HCT116 (cell line): ENCODE data around the gene FLACC1. TPM values are rescaled to one million over a fixed set of nuclear protein-coding genes. Genes with fewer than 3 reads are reported as not detected.
"Not testable (repeated sequence)": the region's sequence is repeated elsewhere in the genome, so short reads cannot be mapped to it uniquely, and the experiment has no call there.

ENCODE experiments used
- ATAC-seq: fragments of 200-7000 bp; cut with Tn5 transposase; 2 replicates; pipeline ENCODE4 v1.9.1; 2020; ENCODE audit warnings: mild to moderate bottlenecking, moderate library complexity
- BruUV-seq: library from RNA; stranded (reverse); fragments of 400-500 nt; replicated peaks from 2 replicates; lab custom pipeline; 2021; lab: Mats Ljungman, UMichigan
- CTCF ChIA-PET: fragments of 300-600 bp; sonication (Branson Sonifier 250); formaldehyde crosslinking; loops from one replicate; lab custom pipeline; 2021; ENCODE audit warnings: antibody characterized with exemption; lab: Charles Lee
- POLR2A ChIA-PET: fragments of 300-600, 350-600 bp; sonication (Branson Sonifier 250); formaldehyde crosslinking; loops from one replicate; lab custom pipeline; 2021; ENCODE audit warnings: antibody characterized with exemption; lab: Charles Lee
- RAD21 ChIA-PET, 2 experiments: fragments of 300-600 bp; sonication (Branson Sonifier 250); formaldehyde crosslinking; loops; one replicate each; lab custom pipeline; 2023; ENCODE audit warnings: low total read pairs in 2 of 2; ENCODE audit not compliant: uncharacterized antibody in 2 of 2, unreplicated experiment in 2 of 2, low non-redundant PET in 1 of 2; lab: Charles Lee
- DNase-seq: peaks from one replicate; pipeline ENCODE4 v3.0.0-alpha.2; 2010; ENCODE audit warnings: low read depth, low spot score
- H2AFZ ChIP-seq: fragments of 200-600 bp; shearing (Covaris generic), sonication (generic); 2 replicates; pipeline ENCODE4 v1.6.1; 2017; ENCODE audit warnings: low read depth, mixed run types, mixed read lengths, antibody characterized with exemption, low read length; ENCODE audit not compliant: poor library complexity, severe bottlenecking
- H3K27ac ChIP-seq: 2 replicates; pipeline ENCODE4 v1.5.1; 2012; ENCODE audit warnings: low read depth, low read length
- H3K27me3 ChIP-seq: fragments of 200-600 bp; sonication (generic); 2 replicates; pipeline ENCODE4 v1.6.1; 2016; ENCODE audit warnings: mixed run types, low read length, mixed read lengths; ENCODE audit not compliant: insufficient read depth
- H3K36me3 ChIP-seq, 2 experiments: fragments of 200-500 bp in 1 of 2; fragments of 200-600 bp in 1 of 2; sonication (Bioruptor generic) in 1 of 2; sonication (generic) in 1 of 2; 2 replicates each; pipeline versions ENCODE4 v1.5.1 to v1.6.1; 2014 to 2016; ENCODE audit warnings: low read length in 2 of 2, inconsistent platforms in 1 of 2, mixed read lengths in 1 of 2, mixed run types in 1 of 2; ENCODE audit not compliant: insufficient read depth in 2 of 2, control insufficient read depth in 1 of 2
- H3K4me1 ChIP-seq, 2 experiments: fragments of 200-600 bp in 1 of 2; sonication (generic) in 1 of 2; 2 replicates each; pipeline versions ENCODE4 v1.5.1 to v1.6.1; 2012 to 2017; ENCODE audit warnings: low read length in 2 of 2, inconsistent platforms in 1 of 2, mild to moderate bottlenecking in 1 of 2, mixed read lengths in 1 of 2, mixed run types in 1 of 2, moderate library complexity in 1 of 2; ENCODE audit not compliant: insufficient read depth in 2 of 2, control insufficient read depth in 1 of 2
- H3K4me2 ChIP-seq: fragments of 200-600 bp; sonication (generic); 2 replicates; pipeline ENCODE4 v1.6.1; 2017; ENCODE audit warnings: mixed run types, low read length, mixed read lengths
- H3K4me3 ChIP-seq, 2 experiments: fragments of 200-600 bp in 1 of 2; sonication (generic) in 1 of 2; replicated peaks in 1 of 2; 2 replicates each; pipeline ENCODE4 v1.5.1; 2011 to 2016; ENCODE audit warnings: low read length in 2 of 2, control low read depth in 1 of 2, low read depth in 1 of 2, mild to moderate bottlenecking in 1 of 2, mixed read lengths in 1 of 2, mixed run types in 1 of 2
- H3K79me2 ChIP-seq: fragments of 200-600 bp; sonication (generic); 2 replicates; pipeline ENCODE4 v1.6.1; 2017; ENCODE audit warnings: mild to moderate bottlenecking, mixed run types, low read length, moderate library complexity, mixed read lengths; ENCODE audit not compliant: insufficient read depth
- H3K9ac ChIP-seq: fragments of 200-600 bp; sonication (generic); 2 replicates; pipeline ENCODE4 v1.6.1; 2016; ENCODE audit warnings: low read length, mixed read lengths
- H3K9me2 ChIP-seq: fragments of 200-600 bp; sonication (generic), shearing (Covaris generic); 2 replicates; pipeline ENCODE4 v1.6.1; 2017; ENCODE audit warnings: mixed run types, mild to moderate bottlenecking, moderate library complexity; ENCODE audit not compliant: insufficient read depth
- H3K9me3 ChIP-seq, 2 experiments: fragments of 200-500 bp in 1 of 2; fragments of 200-600 bp in 1 of 2; sonication (Bioruptor generic) in 1 of 2; sonication (generic) in 1 of 2; 2 replicates each; pipeline ENCODE4 v1.6.1; 2014 to 2017; ENCODE audit warnings: low read length in 2 of 2, mixed read lengths in 2 of 2, inconsistent platforms in 1 of 2, low read depth in 1 of 2, mild to moderate bottlenecking in 1 of 2, mixed run types in 1 of 2, moderate library complexity in 1 of 2; ENCODE audit not compliant: control insufficient read depth in 1 of 2, insufficient read depth in 1 of 2
- H4K20me1 ChIP-seq: fragments of 200-600 bp; sonication (generic), shearing (Covaris generic); 2 replicates; pipeline ENCODE4 v1.6.1; 2017; ENCODE audit warnings: mixed run types, mild to moderate bottlenecking, moderate library complexity; ENCODE audit not compliant: insufficient read depth
- CBX3 ChIP-seq: IDR thresholded peaks from 2 replicates; pipeline ENCODE4 v1.6.1; 2012; ENCODE audit warnings: low read depth
- EGR1 ChIP-seq: IDR thresholded peaks from 2 replicates; pipeline ENCODE4 v1.6.1; 2012; ENCODE audit warnings: low read depth
- ELF1 ChIP-seq: IDR thresholded peaks from 2 replicates; pipeline ENCODE4 v1.6.1; 2012; ENCODE audit warnings: low read depth, borderline replicate concordance
- RAD21 ChIP-seq: IDR thresholded peaks from 2 replicates; pipeline ENCODE4 v1.6.1; 2012; ENCODE audit warnings: low read depth, mild to moderate bottlenecking
- SIN3A ChIP-seq: IDR thresholded peaks from 2 replicates; pipeline ENCODE4 v1.6.1; 2012; ENCODE audit warnings: low read depth
- SP1 ChIP-seq: IDR thresholded peaks from 2 replicates; pipeline ENCODE4 v1.6.1; 2012; ENCODE audit warnings: low read depth
- SRF ChIP-seq: IDR thresholded peaks from 2 replicates; pipeline ENCODE4 v1.6.1; 2012; ENCODE audit warnings: low read depth
- YY1 ChIP-seq: IDR thresholded peaks from 2 replicates; pipeline ENCODE4 v1.6.1; 2011; ENCODE audit warnings: low read length, low read depth, moderate library complexity, mild to moderate bottlenecking; ENCODE audit not compliant: insufficient replicate concordance; ENCODE audit errors: extremely low read depth
- ZFX ChIP-seq: fragments of 450-650 bp; IDR thresholded peaks from 2 replicates; pipeline ENCODE4 v1.6.1; 2017
- intact Hi-C: fragments of 100-400 bp; cut with micrococcal nuclease; formaldehyde crosslinking; loops from 2 replicates; pipeline ENCODE4 v1.10.0; 2022
- total RNA-seq: library from RNA; stranded (reverse); gene quantifications from one replicate; pipeline ENCODE4 v1.2.1, GENCODE V29; 2021; ENCODE audit not compliant: unreplicated experiment

The FLACC1 gene
- total RNA-seq, 1 experiment from 2014 or later, result 0.74 TPM

DNA sequence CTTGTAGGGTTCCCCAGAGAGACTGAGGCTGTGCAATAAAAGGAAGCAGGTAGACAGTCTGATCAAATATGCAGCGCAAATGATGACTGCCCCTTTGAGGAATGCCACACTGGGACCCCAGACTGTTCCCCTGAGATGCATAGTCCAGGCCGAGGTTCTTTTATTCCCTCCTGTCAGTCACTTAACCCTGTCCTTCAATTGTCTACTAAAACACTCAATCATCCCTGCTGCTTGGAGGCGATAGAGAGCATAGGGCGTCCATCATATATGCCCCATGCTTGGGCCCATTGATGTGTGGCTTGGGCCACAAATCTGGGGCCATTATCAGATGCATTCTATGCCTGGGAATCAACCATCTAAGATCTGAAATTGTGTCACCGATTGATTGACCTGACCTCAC is 112.3 kb downstream of the FLACC1 start:
- BruUV-seq, result no TSS peak
- Histone ChIP-seq H3K4me3 (no peak overlapping the region), H3K9me3 (0 out of 4 replicates have a peak, but pooled peaks cover 0 to 7% of the 10 kb centered on the region in 2 experiments), H4K20me1 (no peaks in the 10 kb centered on the region), H3K4me1 (no peaks in the 10 kb centered on the region), H3K36me3 (peaks cover 5 to 19% of the 10 kb centered on the region in 2 experiments), H3K9me2 (no peaks in the 10 kb centered on the region), H3K4me2 (no peak overlapping the region), H3K27ac (no peak overlapping the region), H3K9ac (no peak overlapping the region), H3K27me3 (no peaks in the 10 kb centered on the region), H3K79me2 (no peaks in the 10 kb centered on the region), H2AFZ (no peak overlapping the region)
- TF ChIP-seq ZFX (no peak), EGR1 (no peak), YY1 (no peak)
- ATAC-seq (no peak; the same call in 1 of the 2 replicates), DNase-seq (no peak)
- ChIA-PET CTCF (no interaction called here), RAD21 (no interaction called here), POLR2A (no interaction called here)
- intact Hi-C loops, result no loop called here

- no TSS peak for BruUV-seq
- H3K9ac ChIP-seq, result no peak overlapping the region
- no peak for ATAC-seq
- intact Hi-C loops, result no loop called here
- 0 out of 4 replicates have a peak, but pooled peaks cover 0 to 7% of the 10 kb centered on the region in 2 experiments for H3K9me3 ChIP-seq
- no peak overlapping the region for H3K4me3 ChIP-seq
- TF ChIP-seq ELF1 (no peak), SRF (no peak), RAD21 (no peak), SP1 (no peak), CBX3 (no peak), SIN3A (no peak), YY1 (no peak)
- TF ChIP-seq, all 23 proteins: peak for 0
- Histone ChIP-seq H3K79me2 (peaks cover 4% of the 10 kb centered on the region; the same call in 1 of the 2 replicates), H2AFZ (no peak overlapping the region), H3K4me1 (no peaks in the 10 kb centered on the region), H3K27me3 (no peaks in the 10 kb centered on the region), H3K4me2 (no peak overlapping the region), H3K9me2 (no peaks in the 10 kb centered on the region), H3K27ac (no peak overlapping the region), H3K36me3 (peaks cover 14 to 29% of the 10 kb centered on the region in 2 experiments), H4K20me1 (no peaks in the 10 kb centered on the region)
- CTCF ChIA-PET, result interaction anchor here (1.0 kb wide), 1 partner anchor 10 kb away, joined by 4 read pairs; no protein-coding TSS in a partner anchor
- RAD21 ChIA-PET, result no interaction called here
- POLR2A ChIA-PET, result interaction anchor here (1.1 kb wide), 1 partner anchor 9 kb away, joined by 4 read pairs; no protein-coding TSS in a partner anchor
- no peak for DNase-seq
These were observed 114.4 kb downstream of the FLACC1 start for GRCh38 chr2:201242571-201243277.

DNA sequence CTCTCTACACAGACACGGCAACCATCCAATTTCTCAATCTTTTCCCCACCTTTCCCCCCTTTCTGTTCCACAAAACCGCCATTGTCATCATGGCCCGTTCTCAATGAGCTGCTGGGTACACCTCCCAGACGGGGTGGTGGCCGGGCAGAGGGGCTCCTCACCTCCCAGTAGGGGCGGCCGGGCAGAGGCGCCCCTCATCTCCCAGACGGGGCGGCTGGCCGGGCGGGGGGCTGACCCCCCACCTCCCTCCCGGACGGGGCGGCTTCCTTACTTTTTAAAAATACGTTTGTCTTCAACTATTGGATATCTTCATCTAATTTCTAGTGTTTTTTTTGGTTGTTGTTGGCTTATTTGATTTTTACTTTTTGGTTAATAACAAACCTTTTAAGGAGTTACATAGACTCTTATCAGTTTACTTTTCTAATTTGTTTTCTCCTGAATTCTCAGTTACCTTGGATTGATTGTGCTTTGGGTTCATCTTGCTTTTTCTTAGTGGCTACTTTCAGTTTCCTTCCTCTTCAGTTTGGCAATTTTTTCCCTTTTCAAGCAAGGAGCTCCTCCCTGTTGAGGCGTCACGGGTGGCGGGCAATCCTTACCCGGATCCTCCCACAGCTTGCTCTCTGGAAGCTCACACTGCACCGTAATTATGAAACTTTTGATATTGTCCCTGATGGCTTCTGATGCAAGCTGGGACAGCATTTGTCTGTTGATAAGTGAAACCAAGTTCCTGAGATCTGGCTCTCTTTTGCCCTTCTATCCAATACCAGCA is 117.8 kb downstream of the FLACC1 start:
- H4K20me1 ChIP-seq, H3K4me1 ChIP-seq, CTCF ChIA-PET, BruUV-seq, DNase-seq, H3K4me2 ChIP-seq, POLR2A ChIA-PET, H3K9ac ChIP-seq, H3K27me3 ChIP-seq, H3K4me3 ChIP-seq, H3K9me2 ChIP-seq, RAD21 ChIA-PET, H3K27ac ChIP-seq, ATAC-seq, H2AFZ ChIP-seq, H3K9me3 ChIP-seq: not testable (repeated sequence)
- intact Hi-C loops, result loop anchor here (10.0 kb wide), 1 partner anchor 215 kb away; the partner anchor contains the start of genes STRADB and TRAK2
- Histone ChIP-seq H3K36me3 (peaks cover 16 to 34% of the 10 kb centered on the region in 2 experiments), H3K79me2 (peaks cover 31% of the 10 kb centered on the region)
